GM21619 (cell line): ENCODE measurements around the gene CGB5.

Experiments
- ATAC-seq: cut with Tn5 transposase; IDR thresholded peaks from one replicate; pipeline ENCODE4 v1.9.1; 2021; ENCODE audit not compliant: unreplicated experiment

Gene CGB5

DNA sequence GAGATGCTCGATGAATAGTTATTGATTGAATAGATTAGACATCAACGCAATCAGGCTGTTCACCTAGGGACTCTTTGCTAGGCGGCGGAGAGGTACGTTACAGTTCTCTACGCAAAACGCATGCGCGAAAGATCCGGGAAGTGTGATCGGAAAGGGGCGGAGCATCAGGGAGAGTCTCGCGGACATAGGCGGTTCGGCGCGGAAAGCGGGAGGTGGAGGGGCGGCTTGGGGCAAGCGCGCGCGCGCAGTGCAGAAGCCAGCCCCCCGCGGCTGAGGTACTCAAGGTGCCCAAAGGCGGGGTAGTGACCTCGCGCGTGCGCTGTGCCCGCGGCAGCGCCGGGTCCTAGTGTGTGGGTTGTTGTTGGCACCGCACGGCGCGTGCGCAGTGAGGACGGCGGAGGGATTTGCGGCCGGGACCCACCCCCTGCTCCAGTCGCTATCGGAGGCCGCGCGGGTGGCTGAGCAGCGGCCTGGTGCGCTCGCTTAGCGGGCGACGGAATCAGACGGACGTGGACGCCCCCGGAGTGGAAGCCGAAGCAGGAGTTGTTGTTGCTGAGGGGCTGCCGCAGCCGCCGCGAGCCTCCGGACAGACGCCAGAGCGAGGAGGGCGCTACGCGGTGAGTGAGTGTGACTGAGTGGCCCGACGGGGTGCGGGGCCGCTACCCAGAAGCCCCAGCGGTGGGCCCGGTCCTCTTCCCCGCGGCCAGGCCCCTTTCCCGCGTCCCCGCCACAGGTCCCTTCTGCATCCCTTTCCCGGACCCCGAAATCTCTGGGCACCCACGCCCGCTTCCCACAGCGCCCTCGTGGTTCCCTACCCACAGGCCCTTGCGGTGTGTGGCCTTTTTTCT lies 41.6 kb downstream of the CGB5 start, which contains the start of gene SNRNP70:
Gene SNRNP70 (plus strand): TSS at position 432 of the 848 bp plus-strand sequence. CDS start 964 bp downstream, outside the sequence.
- ATAC-seq: peak; percentile 83

DNA sequence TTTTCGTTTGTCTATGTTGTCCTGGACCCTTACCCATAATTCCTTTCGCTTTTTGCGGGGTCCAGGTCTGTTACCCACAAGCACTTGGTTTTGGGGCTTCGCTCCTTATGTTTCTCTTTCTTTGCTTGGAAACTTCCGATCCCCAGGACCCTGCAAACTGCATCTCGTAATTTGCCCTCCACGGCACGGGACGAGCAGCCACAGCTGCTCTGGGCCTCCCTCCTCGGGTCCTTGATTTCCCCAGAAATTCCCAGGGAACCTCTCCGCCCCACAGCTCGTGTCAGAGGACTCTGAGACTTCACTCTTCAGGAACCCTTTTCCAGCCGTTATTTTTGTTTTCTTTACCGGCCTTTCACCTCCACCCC lies 42.2 kb downstream of the CGB5 start:
- ATAC-seq: no peak

DNA sequence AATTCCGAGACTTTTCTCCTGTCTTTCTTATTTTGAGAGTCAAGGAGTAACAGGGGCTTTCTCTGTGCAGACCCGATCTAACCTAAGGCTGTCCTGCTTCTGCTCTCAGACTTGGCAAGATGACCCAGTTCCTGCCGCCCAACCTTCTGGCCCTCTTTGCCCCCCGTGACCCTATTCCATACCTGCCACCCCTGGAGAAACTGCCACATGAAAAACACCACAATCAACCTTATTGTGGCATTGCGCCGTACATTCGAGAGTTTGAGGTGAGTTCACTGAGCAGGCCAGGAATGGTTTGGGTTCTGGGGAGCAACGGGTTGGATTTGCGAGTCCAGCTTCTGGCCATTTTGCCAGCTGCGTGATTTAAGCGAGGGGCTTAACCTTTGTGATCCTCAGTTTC lies 42.6 kb downstream of the CGB5 start:
- no peak for ATAC-seq

DNA sequence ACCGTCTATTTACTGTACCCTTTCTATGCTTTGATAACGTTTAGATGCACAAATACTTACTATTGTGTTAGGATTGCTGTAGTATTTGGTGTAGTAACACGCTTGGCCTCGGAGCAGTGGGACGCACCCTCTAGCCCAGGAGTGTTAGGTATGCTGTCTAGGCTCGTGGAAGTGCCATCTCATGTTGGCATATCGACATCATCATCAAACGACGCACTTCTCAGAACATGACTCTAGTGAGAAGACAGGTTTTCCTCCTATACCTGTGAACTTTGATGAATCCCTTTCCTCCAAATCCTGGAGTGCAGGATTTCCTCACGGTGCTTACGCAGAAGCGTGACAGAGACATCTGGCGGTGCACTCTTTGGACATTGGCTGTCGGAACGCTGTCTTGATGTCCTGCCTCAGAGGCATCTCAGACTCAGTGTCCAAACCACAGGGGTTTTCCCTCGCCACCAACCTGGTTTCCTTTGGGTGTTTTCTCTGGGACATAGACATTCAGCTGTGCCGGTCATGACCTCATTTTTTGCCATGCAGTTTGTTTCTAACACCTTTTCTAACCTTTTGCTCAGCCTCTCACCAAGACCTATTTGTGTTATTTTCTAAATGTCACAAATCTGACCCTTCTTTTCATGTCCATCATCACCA lies 47.9 kb downstream of the CGB5 start:
- ATAC-seq: no peak

DNA sequence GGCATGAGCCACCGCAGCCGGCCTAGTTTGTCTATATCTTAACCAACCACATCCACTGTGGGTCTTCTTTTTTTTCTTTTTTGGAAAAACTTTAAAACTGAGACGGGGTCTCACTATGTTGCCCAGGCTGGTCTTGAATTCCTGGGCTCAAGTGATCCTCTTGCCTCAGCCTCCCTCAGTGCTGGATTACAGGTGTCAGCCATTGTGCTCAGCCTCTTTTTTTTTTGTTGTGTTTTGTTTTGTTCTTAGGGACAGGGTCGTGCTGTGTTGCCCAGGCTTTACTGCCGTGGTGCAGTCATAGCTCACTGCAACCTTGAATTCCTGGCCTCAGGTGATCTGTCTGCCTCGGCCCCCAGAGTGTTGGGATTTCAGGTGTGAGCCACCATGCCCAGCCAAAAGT lies 49.0 kb downstream of the CGB5 start:
- ATAC-seq: no peak
